GM23338 (cell line): Measurements from ENCODE around the gene SCFD1.

Experiments used
- CREB1 ChIP-seq: fragments of 250-450 bp; sonication (Bioruptor Pico); IDR thresholded peaks from 2 replicates; pipeline ENCODE4 v1.5.0; 2020; ENCODE audit warnings: low read depth, mild to moderate bottlenecking, moderate library complexity
- EZH2 ChIP-seq: fragments of 200-600 bp; sonication (generic); IDR thresholded peaks from one replicate; pipeline ENCODE4 v1.8.0; 2017; ENCODE audit warnings: antibody characterized with exemption, mild to moderate bottlenecking, low read depth; ENCODE audit not compliant: unreplicated experiment
- POLR2AphosphoS5 ChIP-seq: IDR thresholded peaks from 2 replicates; pipeline ENCODE4 v1.6.1; 2016; ENCODE audit warnings: antibody characterized with exemption, low read depth
- TF ChIP-seq, protein P1 (sequence below), 2 experiments: fragments of 200-600 bp in 1 of 2; sonication (generic) in 1 of 2; conservative IDR thresholded peaks; 2 replicates each; pipeline versions ENCODE4 v1.5.1 to v1.6.1; 2016 to 2017; ENCODE audit warnings: antibody characterized with exemption in 2 of 2, low read depth in 2 of 2, mild to moderate bottlenecking in 2 of 2, moderate library complexity in 1 of 2

DNA sequence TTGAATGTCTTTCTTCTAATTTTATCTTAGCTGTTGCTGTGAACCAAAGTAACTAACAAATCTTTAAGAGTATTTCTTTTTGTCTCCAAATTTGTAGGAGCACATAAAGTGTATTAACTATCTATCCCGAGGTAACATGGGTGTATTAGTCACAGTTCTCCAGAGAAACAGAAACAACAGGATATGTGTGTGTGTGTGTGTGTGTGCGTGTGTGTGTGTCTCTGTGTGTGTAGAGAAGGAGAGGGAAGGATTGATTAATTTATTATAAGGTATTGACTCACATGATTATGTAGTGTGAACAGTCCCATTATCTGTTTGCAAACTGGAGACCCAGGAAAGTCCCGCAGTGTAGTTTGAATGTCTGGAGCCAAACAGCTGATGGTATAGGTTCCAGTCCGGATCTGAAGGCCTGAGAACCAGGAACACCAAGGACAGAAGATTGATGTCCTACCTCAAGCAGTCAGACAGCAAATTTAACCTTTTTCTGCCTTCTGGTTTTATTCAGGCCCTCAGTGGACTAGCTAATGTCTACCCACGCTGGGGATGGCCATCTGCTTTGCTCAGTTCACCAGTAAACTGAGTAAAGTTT, 48.8 kb upstream of the SCFD1 start:
- TF ChIP-seq, protein P1, sequence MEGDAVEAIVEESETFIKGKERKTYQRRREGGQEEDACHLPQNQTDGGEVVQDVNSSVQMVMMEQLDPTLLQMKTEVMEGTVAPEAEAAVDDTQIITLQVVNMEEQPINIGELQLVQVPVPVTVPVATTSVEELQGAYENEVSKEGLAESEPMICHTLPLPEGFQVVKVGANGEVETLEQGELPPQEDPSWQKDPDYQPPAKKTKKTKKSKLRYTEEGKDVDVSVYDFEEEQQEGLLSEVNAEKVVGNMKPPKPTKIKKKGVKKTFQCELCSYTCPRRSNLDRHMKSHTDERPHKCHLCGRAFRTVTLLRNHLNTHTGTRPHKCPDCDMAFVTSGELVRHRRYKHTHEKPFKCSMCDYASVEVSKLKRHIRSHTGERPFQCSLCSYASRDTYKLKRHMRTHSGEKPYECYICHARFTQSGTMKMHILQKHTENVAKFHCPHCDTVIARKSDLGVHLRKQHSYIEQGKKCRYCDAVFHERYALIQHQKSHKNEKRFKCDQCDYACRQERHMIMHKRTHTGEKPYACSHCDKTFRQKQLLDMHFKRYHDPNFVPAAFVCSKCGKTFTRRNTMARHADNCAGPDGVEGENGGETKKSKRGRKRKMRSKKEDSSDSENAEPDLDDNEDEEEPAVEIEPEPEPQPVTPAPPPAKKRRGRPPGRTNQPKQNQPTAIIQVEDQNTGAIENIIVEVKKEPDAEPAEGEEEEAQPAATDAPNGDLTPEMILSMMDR (conservative IDR thresholded peaks at IDR 0.05; ENCODE audit: low read depth in 2 of 2): no peak
- TF ChIP-seq CREB1 (CRISPR knock-in tag) (no peak), EZH2 (no peak), POLR2AphosphoS5 (no peak)
